Vagina (tissue), 2 donors: ENCODE data around the gene DDO. TPM values are rescaled to one million over a fixed set of nuclear protein-coding genes. Genes with fewer than 3 reads are reported as not detected.

Experiments used
- DNase-seq, 2 donors: peaks; one replicate each; pipeline ENCODE4 v3.0.0-alpha.2; 2017; ENCODE audit errors: extremely low spot score in 2 of 2
- H3K27ac ChIP-seq: fragments of 200-600 bp; sonication (generic); one replicate; pipeline ENCODE4 v1.5.1; 2019
- H3K27me3 ChIP-seq: fragments of 200-600 bp; sonication (generic); one replicate; pipeline ENCODE4 v1.5.1; 2019
- H3K36me3 ChIP-seq, 2 donors: fragments of 200-600 bp; sonication (generic); one replicate each; pipeline ENCODE4 v1.5.1; 2017 to 2019
- H3K4me1 ChIP-seq: fragments of 200-600 bp; sonication (generic); one replicate; pipeline ENCODE4 v1.5.1; 2019
- H3K4me3 ChIP-seq, 2 donors: fragments of 200-600 bp; sonication (generic); 1 replicate in 1 of 2; 2 replicates in 1 of 2; pipeline ENCODE4 v1.5.1; 2016 to 2019
- H3K9me3 ChIP-seq: fragments of 200-600 bp; sonication (generic); one replicate; pipeline ENCODE4 v1.5.1; 2019
- POLR2A ChIP-seq, 2 donors: fragments of 450-650 bp; IDR thresholded peaks; one replicate each; pipeline ENCODE4 v1.6.1; 2017; ENCODE audit warnings: antibody characterized with exemption in 2 of 2, mild to moderate bottlenecking in 2 of 2, moderate library complexity in 2 of 2
- POLR2AphosphoS5 ChIP-seq, 2 donors: sonication (generic); formaldehyde crosslinking; IDR thresholded peaks; one replicate each; pipeline ENCODE4 v1.9.0; 2017; ENCODE audit warnings: antibody characterized with exemption in 2 of 2, mild to moderate bottlenecking in 2 of 2, low read depth in 1 of 2; ENCODE audit not compliant: insufficient read depth in 1 of 2
- intact Hi-C: fragments of 100-400 bp; cut with DNase I; formaldehyde crosslinking; loops from one replicate; pipeline ENCODE4 v1.15.1; 2023
- total RNA-seq: library from RNA; depleted of rRNA; stranded (reverse); fragments of >200 nt; gene quantifications from one replicate; pipeline ENCODE4 v1.2.3, GENCODE V29; 2016
- TF ChIP-seq, protein P1 (sequence below), 3 experiments: fragments of 450-650 bp in 2 of 3; fragments of 200-600 bp in 1 of 3; sonication (generic) in 1 of 3; IDR thresholded peaks; one replicate each; pipeline ENCODE4 v1.5.1; 2017 to 2019; ENCODE audit warnings: antibody characterized with exemption in 3 of 3, mild to moderate bottlenecking in 2 of 3, moderate library complexity in 2 of 3

The DDO gene
- total RNA-seq, 1 donor from 2014 or later, result not detected

DNA sequence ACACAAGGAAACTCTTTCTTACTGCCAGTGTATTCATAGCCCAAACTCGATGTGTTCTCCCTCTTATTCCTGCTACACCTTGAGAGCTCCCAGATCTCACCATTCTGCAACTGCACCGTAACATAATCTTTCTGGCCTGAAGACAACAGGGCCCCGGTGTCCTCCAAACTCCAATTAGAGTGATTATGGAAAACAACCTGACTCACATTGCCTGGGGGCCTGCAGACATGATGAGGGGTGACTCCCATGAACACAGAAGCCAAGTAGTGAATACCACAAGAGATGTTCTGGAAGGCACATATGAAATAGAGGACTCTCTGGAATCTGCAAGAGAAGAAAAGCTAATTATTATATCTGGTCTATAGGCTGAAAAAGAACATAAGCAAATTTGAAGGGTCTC lies 41.3 kb upstream of the DDO start:
- H3K4me3 ChIP-seq, result no peak overlapping the region
- DNase-seq, result no peak
- H3K27me3 ChIP-seq, result no peaks in the 10 kb centered on the region
- no peaks in the 10 kb centered on the region for H3K36me3 ChIP-seq
- H3K27ac ChIP-seq, result no peak overlapping the region
- intact Hi-C loops, result no loop called here
- no peak for TF ChIP-seq POLR2AphosphoS5 (IDR thresholded peaks at IDR 0.05; ENCODE audit: insufficient read depth in 1 of 2, low read depth in 1 of 2)
- TF ChIP-seq POLR2A (IDR thresholded peaks at IDR 0.05), result no peak
- TF ChIP-seq, protein P1, sequence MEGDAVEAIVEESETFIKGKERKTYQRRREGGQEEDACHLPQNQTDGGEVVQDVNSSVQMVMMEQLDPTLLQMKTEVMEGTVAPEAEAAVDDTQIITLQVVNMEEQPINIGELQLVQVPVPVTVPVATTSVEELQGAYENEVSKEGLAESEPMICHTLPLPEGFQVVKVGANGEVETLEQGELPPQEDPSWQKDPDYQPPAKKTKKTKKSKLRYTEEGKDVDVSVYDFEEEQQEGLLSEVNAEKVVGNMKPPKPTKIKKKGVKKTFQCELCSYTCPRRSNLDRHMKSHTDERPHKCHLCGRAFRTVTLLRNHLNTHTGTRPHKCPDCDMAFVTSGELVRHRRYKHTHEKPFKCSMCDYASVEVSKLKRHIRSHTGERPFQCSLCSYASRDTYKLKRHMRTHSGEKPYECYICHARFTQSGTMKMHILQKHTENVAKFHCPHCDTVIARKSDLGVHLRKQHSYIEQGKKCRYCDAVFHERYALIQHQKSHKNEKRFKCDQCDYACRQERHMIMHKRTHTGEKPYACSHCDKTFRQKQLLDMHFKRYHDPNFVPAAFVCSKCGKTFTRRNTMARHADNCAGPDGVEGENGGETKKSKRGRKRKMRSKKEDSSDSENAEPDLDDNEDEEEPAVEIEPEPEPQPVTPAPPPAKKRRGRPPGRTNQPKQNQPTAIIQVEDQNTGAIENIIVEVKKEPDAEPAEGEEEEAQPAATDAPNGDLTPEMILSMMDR (IDR thresholded peaks at IDR 0.05), result no peak
- no peaks in the 10 kb centered on the region for H3K9me3 ChIP-seq
- H3K4me1 ChIP-seq, result no peaks in the 10 kb centered on the region

DNA sequence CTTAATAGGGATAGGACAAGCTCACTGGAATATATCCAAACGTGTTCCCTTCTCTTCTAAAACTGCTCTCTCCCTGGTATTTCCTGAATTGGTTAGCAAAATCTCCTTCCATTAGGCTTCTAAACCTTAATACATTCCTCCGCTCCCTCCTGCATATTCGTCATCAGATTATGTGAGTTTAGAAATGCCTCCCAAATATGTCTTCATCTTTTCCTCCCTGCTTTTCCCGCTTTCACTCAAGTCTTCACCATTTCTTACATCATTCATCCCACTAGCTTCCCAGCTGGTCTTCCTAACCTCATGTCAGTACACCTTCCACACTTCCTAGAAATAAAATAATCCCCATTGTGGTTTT lies 34.1 kb upstream of the DDO start:
- DNase-seq, result no peak
- Histone ChIP-seq H3K27ac (no peak overlapping the region), H3K36me3 (no peaks in the 10 kb centered on the region), H3K27me3 (no peaks in the 10 kb centered on the region), H3K9me3 (no peaks in the 10 kb centered on the region), H3K4me1 (no peaks in the 10 kb centered on the region), H3K4me3 (no peak overlapping the region)
- TF ChIP-seq, protein P1 (IDR thresholded peaks at IDR 0.05), result no peak
- TF ChIP-seq POLR2A (IDR thresholded peaks at IDR 0.05) (no peak), POLR2AphosphoS5 (IDR thresholded peaks at IDR 0.05; ENCODE audit: insufficient read depth in 1 of 2, low read depth in 1 of 2) (no peak)
- intact Hi-C loops, result no loop called here

DNA sequence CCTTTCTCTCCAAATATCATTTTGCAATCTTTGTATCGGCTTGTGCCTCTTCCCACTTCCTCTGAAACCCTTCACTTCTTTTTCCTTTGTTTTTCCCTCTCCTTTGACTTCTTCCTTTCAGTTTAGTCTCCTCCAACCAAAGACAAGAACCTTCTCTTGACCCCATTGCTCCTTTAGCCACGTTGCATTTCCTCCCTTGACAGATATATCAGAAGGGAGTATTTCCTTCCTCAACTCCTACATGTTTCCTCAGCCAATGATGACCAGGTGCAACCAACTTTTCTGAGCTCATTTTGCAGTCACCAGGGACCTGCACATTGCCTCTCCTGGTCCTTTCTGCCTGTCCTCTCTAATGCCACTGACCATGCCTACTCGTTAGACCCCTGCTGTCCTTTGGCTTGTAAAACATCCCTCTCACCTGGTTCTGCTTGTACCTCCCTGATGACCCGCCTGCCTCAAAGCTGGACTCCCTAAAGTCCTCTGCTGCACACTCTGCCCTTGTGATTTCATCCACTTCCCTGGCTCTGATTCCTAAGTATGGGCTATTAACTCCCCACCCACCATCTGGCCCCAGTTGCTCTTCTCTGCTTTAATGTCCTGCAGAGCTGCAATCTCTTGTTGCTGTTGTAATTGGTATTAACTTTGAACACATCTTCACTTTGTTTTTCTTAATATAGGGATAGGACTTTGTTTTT lies 33.6 kb upstream of the DDO start:
- H3K27ac ChIP-seq, result no peak overlapping the region
- H3K36me3 ChIP-seq, result no peaks in the 10 kb centered on the region
- TF ChIP-seq, protein P1 (IDR thresholded peaks at IDR 0.05), result no peak
- TF ChIP-seq POLR2A (IDR thresholded peaks at IDR 0.05) (no peak), POLR2AphosphoS5 (IDR thresholded peaks at IDR 0.05; ENCODE audit: insufficient read depth in 1 of 2, low read depth in 1 of 2) (no peak)
- no peaks in the 10 kb centered on the region for H3K4me1 ChIP-seq
- no peak overlapping the region for H3K4me3 ChIP-seq
- no peaks in the 10 kb centered on the region for H3K27me3 ChIP-seq
- DNase-seq, result no peak
- intact Hi-C loops, result no loop called here
- H3K9me3 ChIP-seq, result no peaks in the 10 kb centered on the region

DNA sequence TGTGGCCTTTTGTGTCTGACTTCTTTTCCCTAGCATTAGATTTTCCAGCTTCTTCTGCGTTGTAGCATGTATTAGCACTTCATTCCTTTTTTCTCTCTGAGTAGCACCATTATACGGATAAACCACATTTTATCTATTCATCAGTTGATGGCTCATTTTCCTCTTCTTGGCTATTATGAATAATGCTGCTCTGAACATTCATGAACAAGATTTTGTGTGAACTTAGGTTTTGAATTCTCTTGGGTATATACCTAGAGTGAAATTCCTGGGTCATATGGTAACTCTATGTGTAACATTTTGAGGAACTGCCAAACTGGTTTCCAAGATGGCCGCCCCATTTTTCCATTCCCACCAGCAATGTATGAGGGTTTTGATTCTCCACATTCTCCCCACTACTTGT lies 32.4 kb upstream of the DDO start:
- Histone ChIP-seq H3K9me3 (no peaks in the 10 kb centered on the region), H3K36me3 (no peaks in the 10 kb centered on the region), H3K27me3 (no peaks in the 10 kb centered on the region), H3K4me1 (no peaks in the 10 kb centered on the region), H3K27ac (no peak overlapping the region), H3K4me3 (no peak overlapping the region)
- DNase-seq, result no peak
- TF ChIP-seq, protein P1 (IDR thresholded peaks at IDR 0.05), result no peak
- no peak for TF ChIP-seq POLR2A (IDR thresholded peaks at IDR 0.05)
- TF ChIP-seq POLR2AphosphoS5 (IDR thresholded peaks at IDR 0.05; ENCODE audit: insufficient read depth in 1 of 2, low read depth in 1 of 2), result no peak
- intact Hi-C loops, result no loop called here

DNA sequence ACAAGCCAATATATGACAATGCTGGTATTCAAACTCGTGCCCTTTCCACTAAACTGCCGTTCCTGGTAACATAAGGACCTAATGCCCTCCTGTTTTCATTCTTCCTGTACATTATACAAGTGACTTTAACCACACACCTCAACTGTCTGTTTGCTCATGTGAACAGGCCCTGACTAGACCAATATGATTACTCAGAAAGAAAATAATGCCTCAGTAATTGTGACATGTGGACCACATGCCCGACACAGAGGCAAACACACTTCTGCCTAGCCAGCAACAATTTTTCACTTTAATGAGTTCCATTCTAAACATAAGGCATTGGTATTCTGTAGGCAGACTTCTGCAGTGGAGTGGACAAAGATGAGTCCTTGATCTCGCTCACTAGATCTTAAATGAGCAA lies 31.0 kb upstream of the DDO start:
- Histone ChIP-seq H3K4me3 (no peak overlapping the region), H3K9me3 (no peaks in the 10 kb centered on the region), H3K36me3 (no peaks in the 10 kb centered on the region), H3K27me3 (no peaks in the 10 kb centered on the region), H3K27ac (no peak overlapping the region), H3K4me1 (no peaks in the 10 kb centered on the region)
- TF ChIP-seq POLR2A (IDR thresholded peaks at IDR 0.05) (no peak), POLR2AphosphoS5 (IDR thresholded peaks at IDR 0.05; ENCODE audit: insufficient read depth in 1 of 2, low read depth in 1 of 2) (no peak)
- TF ChIP-seq, protein P1 (IDR thresholded peaks at IDR 0.05), result no peak
- no peak for DNase-seq
- intact Hi-C loops, result no loop called here
